ENCODE results near the gene PAH. TPM values are rescaled to one million over a fixed set of nuclear protein-coding genes. Genes with fewer than 3 reads are reported as not detected.

Gene PAH
- total RNA-seq (1 to 10 TPM in 3 of 7 donors, under 1 TPM in 2, not detected in 2; 0.23 to 2.6 (median 1.3) TPM), polyA plus RNA-seq (not detected)
- long read RNA-seq, donor 1, partial matches to known transcripts = 1 of 1 reads
- long read RNA-seq, donor 1, other reads (novel, unspliced or antisense) = 0 of 1 reads
- long read RNA-seq, donor 2, partial matches to known transcripts = 106 of 106 reads
- long read RNA-seq, donor 2, other reads (novel, unspliced or antisense) = 0 of 106 reads
- long read RNA-seq, donor 3 = 0 reads

DNA sequence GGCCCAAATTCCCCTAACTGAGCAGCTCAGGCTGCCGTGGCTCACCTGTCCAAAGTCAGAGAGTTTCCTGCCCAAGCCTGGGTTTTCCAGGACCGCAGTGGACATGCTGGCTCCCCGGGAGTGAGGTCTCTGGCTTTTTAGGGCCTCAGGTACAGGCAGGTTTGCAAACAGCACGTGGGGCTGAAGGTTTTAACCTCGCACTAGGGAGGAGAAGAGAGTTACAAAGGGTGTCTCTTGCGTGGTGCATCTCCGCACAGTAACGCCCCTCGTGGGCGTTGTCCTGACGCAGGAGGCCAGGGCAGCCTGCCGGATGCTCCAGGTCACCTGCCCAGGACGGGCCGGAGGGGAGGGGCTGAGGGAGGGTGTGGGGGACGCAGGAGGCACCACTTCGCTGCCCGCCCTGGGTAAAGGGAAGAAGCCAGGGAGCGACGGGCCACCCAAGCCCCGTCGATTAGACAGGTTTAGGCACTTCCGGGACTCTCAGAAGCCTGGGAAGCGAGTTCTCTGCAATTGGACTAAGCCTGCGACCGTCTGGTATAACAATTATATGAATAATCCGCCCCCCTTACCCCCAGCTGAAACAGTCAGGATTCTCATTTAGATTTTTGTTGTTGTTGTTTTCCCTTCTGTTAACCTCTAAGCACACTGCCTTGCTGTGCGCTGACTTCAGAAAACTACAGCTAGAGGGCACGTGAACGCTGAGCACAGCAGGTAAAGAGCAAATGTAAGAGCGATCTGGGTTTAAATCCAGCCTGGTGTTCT lies at the start of gene PAH:
Gene PAH (minus strand): TSS at position 219 of the 762 bp plus-strand sequence. CDS start 114 bp downstream, at position 105.
- no peak for TF ChIP-seq CTCF (IDR thresholded peaks at IDR 0.05)
- no peak for TF ChIP-seq POLR2A (IDR thresholded peaks at IDR 0.05)
- no peak for TF ChIP-seq EP300 (IDR thresholded peaks at IDR 0.05)
- 5 to 8% (median 7%) methylated on average over 30 of the region's 30 CpGs for WGBS, 3 donors
- H3K4me3 ChIP-seq = no peak within 1 kb of the TSS

DNA sequence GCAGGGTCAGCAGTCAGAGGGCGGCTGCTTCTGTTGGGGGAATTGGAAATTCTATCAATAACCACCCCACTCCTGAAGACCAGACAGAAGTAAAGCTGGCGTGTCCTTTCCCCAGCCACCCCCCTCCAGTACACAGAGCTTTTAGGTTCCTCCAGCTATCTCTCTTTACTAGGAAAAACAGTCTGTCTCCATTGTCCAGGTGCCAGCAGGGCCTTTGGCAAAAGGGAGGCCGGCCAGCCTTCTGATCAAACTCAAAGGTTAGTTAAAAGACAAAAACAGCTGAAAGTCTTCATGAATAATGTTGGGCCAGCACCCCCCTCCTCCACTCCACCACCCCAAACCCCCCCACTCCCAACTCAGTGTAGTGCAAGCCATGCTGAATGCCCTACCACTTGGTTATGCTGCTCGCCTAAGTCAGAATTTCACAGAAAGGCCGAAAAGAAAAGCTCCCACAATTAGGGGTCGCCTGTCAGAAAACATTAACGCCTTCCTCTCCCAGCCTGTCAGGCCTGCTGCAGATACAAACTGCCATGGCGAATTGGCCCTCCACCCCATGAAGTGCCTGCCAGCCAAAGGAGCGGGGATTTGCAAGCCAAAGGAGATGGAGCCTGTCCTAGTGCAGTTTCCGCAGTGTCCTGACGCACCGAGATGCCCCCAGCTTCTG lies 49.3 kb upstream of the PAH start:
- DNase-seq = no peak
- Histone ChIP-seq H3K27ac (no peak overlapping the region), H3K9me3 (peaks cover 0 to 12% of the 10 kb centered on the region in 2 donors), H3K36me3 (no peaks in the 10 kb centered on the region), H3K27me3 (no peaks in the 10 kb centered on the region), H3K4me3 (no peak overlapping the region), H3K4me1 (ENCODE audit: insufficient read depth) (no peaks in the 10 kb centered on the region)
- TF ChIP-seq EP300 (IDR thresholded peaks at IDR 0.05) (no peak), CTCF (IDR thresholded peaks at IDR 0.05) (no peak), POLR2A (IDR thresholded peaks at IDR 0.05) (no peak)
- intact Hi-C loops (cut with DNase I) = no loop called here
- 24 to 46% (median 31%) methylated on average over 12 of the region's 12 CpGs for WGBS, 3 donors

More for the DNA sequence above, at the start of gene PAH:
- DNase-seq = peak in 2 of 5 donors; percentile 15 to 43
- no peak within 1 kb of the TSS for H3K27ac ChIP-seq
- H3K27me3 ChIP-seq = no peaks in the 10 kb centered on the region
- H3K4me1 ChIP-seq (ENCODE audit: insufficient read depth) = no peaks in the 10 kb centered on the region
- no peaks in the 10 kb centered on the region for H3K36me3 ChIP-seq
- intact Hi-C loops (cut with DNase I) = no loop called here
- no peaks in the 10 kb centered on the region for H3K9me3 ChIP-seq

- Histone ChIP-seq H3K36me3 (no peaks in the 10 kb centered on the region), H3K27me3 (no peaks in the 10 kb centered on the region), H3K9me3 (peaks cover 0 to 12% of the 10 kb centered on the region in 2 donors), H3K4me3 (no peak overlapping the region), H3K4me1 (ENCODE audit: insufficient read depth) (no peaks in the 10 kb centered on the region), H3K27ac (no peak overlapping the region)
- 1 to 2% (median 2%) methylated on average over 37 to 38 of the region's 38 CpGs for WGBS, 3 donors
- TF ChIP-seq EP300 (IDR thresholded peaks at IDR 0.05) (no peak), CTCF (IDR thresholded peaks at IDR 0.05) (no peak), POLR2A (IDR thresholded peaks at IDR 0.05) (no peak)
- no peak for DNase-seq
- intact Hi-C loops (cut with DNase I) = no loop called here
Measured at GRCh38 chr12:102965281-102966155, 48.5 kb upstream of the PAH start.

- DNase-seq = no peak
- WGBS, 3 donors = 1 to 3% (median 3%) methylated on average over 21 of the region's 21 CpGs
- Histone ChIP-seq H3K4me1 (ENCODE audit: insufficient read depth) (no peaks in the 10 kb centered on the region), H3K4me3 (no peak overlapping the region), H3K27ac (no peak overlapping the region), H3K9me3 (peaks cover 0 to 12% of the 10 kb centered on the region in 2 donors), H3K27me3 (no peaks in the 10 kb centered on the region), H3K36me3 (no peaks in the 10 kb centered on the region)
- TF ChIP-seq EP300 (IDR thresholded peaks at IDR 0.05) (no peak), POLR2A (IDR thresholded peaks at IDR 0.05) (no peak), CTCF (IDR thresholded peaks at IDR 0.05) (no peak)
- intact Hi-C loops (cut with DNase I) = no loop called here
Measured at GRCh38 chr12:102964872-102965271, 47.8 kb upstream of the PAH start.
